Measurements from ENCODE around the gene HOXA2. TPM values are rescaled to one million over a fixed set of nuclear protein-coding genes. Genes with fewer than 3 reads are reported as not detected.

HOXA2 gene
- polyA plus RNA-seq, 2 donors = 1.8 to 2.3 TPM

GRCh38 chr7:27118580-27118979, 16.1 kb upstream of the HOXA2 start:
- Histone ChIP-seq H3K27ac (ENCODE audit: low read depth in 2 of 2, low read length in 1 of 2) (peak overlapping the region; percentile 85 to 91), H3K4me3 (ENCODE audit: low read depth in 1 of 2, low read length in 2 of 2) (peak overlapping the region in 1 of 2 donors; percentile 77), H3K36me3 (ENCODE audit: control insufficient read depth in 2 of 2, insufficient read depth in 2 of 2, low read length in 1 of 2) (no peaks in the 10 kb centered on the region), H3K4me1 (ENCODE audit: control insufficient read depth in 2 of 2, insufficient read depth in 2 of 2, low read length in 1 of 2) (peaks cover 0 to 2% of the 10 kb centered on the region in 2 donors), H3K27me3 (ENCODE audit: control insufficient read depth in 1 of 2, insufficient read depth in 2 of 2, low read length in 2 of 2) (no peaks in the 10 kb centered on the region), H3K9me3 (ENCODE audit: control insufficient read depth in 2 of 2, insufficient read depth in 1 of 2, low read depth in 1 of 2, low read length in 1 of 2) (no peaks in the 10 kb centered on the region)
- WGBS, 2 donors = 23 to 32% methylated on average over 3 of the region's 3 CpGs

DNA sequence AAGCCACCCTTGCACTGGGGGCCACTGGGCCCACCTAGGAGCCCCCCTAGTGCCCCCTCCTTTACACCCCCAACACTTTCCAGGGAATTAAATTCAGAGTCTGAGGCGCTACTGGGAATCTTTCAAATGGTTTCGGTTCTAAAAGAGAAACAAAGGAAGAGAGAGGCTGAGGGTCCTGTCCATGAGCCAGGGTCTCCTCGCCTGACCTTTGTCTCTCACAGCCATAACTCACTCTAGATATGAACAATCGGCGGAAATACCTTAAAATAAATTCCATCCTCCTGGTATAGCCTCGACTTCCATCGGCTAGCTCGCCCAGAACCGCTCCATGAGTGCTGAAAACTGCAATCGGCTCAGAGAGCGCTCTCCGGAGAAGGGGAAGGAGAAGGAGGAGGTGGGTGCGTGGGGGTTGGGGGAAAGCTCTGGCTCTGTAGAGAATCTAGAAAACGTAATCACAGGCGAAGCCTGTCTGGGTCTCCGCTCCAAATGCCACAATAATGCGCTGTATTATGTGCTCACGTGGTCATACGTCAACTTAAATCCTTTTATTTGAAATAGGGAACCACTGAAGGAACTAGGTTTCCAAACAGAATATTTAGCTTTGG, 15.5 kb upstream of the HOXA2 start:
- Histone ChIP-seq H3K27me3 (ENCODE audit: control insufficient read depth in 1 of 2, insufficient read depth in 2 of 2, low read length in 2 of 2) (no peaks in the 10 kb centered on the region), H3K4me1 (ENCODE audit: control insufficient read depth in 2 of 2, insufficient read depth in 2 of 2, low read length in 1 of 2) (peaks cover 0 to 2% of the 10 kb centered on the region in 2 donors), H3K4me3 (ENCODE audit: low read depth in 1 of 2, low read length in 2 of 2) (peak overlapping the region; percentile 42 to 77), H3K27ac (ENCODE audit: low read depth in 2 of 2, low read length in 1 of 2) (peak overlapping the region; percentile 85 to 91), H3K36me3 (ENCODE audit: control insufficient read depth in 2 of 2, insufficient read depth in 2 of 2, low read length in 1 of 2) (no peaks in the 10 kb centered on the region), H3K9me3 (ENCODE audit: control insufficient read depth in 2 of 2, insufficient read depth in 1 of 2, low read depth in 1 of 2, low read length in 1 of 2) (no peaks in the 10 kb centered on the region)
- WGBS, 2 donors = 20 to 34% methylated on average over 19 of the region's 19 CpGs

- Histone ChIP-seq H3K27me3 (ENCODE audit: control insufficient read depth in 1 of 2, insufficient read depth in 2 of 2, low read length in 2 of 2) (no peaks in the 10 kb centered on the region), H3K27ac (ENCODE audit: low read depth in 2 of 2, low read length in 1 of 2) (peak overlapping the region; percentile 85 to 91), H3K36me3 (ENCODE audit: control insufficient read depth in 2 of 2, insufficient read depth in 2 of 2, low read length in 1 of 2) (no peaks in the 10 kb centered on the region), H3K9me3 (ENCODE audit: control insufficient read depth in 2 of 2, insufficient read depth in 1 of 2, low read depth in 1 of 2, low read length in 1 of 2) (no peaks in the 10 kb centered on the region), H3K4me3 (ENCODE audit: low read depth in 1 of 2, low read length in 2 of 2) (peak overlapping the region; percentile 42 to 77), H3K4me1 (ENCODE audit: control insufficient read depth in 2 of 2, insufficient read depth in 2 of 2, low read length in 1 of 2) (peaks cover 0 to 2% of the 10 kb centered on the region in 2 donors)
- 22 to 25% methylated on average over 12 of the region's 12 CpGs for WGBS, 2 donors
Observed at GRCh38 chr7:27116962-27117886, 14.7 kb upstream of the HOXA2 start.

DNA sequence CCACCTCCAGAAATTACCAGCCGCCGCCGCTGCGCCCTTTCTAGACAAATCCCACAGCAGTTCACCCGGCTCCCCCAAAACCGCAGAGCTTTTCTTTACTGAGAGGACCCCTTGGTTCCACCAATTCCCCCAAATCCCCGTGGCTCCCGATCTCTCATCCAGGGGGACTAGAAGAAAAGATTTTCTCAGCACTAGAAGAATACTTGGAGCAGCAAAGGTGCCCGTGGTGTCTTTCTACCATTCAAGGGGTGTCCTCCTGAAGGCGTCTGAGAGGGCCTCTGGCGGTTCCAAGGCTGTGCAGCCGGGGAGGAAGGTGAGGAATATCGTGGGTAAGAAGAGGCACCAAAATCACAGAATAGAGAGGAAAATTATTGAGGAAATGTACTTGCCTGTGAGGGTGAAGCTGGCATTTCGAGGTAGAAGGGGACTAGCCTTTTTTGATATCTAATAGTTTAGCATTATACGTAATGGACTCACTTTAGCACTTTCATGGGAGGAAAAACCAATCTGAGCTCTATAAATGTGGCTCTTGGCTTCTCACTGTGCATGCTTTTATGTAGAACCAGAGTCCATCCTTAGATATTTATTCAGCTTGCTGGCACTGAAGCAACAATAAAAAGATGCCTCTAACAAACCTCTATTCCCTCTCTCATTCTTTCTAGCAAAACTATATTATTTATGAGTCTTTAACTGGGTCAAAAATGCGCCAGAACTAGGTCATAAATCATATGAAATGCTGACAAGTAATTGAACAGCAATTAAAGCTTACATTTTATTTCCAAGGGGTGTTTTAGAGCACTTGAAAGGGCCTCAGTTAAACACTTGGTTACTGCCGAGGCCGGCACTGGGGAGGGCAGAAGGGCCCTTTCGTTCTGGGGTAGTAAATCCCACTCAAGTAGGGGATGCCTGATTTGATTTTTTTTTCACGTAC, 13.8 kb upstream of the HOXA2 start:
- H3K4me3 ChIP-seq (ENCODE audit: low read depth in 1 of 2, low read length in 2 of 2) = peak overlapping the region; percentile 64 to 77

DNA sequence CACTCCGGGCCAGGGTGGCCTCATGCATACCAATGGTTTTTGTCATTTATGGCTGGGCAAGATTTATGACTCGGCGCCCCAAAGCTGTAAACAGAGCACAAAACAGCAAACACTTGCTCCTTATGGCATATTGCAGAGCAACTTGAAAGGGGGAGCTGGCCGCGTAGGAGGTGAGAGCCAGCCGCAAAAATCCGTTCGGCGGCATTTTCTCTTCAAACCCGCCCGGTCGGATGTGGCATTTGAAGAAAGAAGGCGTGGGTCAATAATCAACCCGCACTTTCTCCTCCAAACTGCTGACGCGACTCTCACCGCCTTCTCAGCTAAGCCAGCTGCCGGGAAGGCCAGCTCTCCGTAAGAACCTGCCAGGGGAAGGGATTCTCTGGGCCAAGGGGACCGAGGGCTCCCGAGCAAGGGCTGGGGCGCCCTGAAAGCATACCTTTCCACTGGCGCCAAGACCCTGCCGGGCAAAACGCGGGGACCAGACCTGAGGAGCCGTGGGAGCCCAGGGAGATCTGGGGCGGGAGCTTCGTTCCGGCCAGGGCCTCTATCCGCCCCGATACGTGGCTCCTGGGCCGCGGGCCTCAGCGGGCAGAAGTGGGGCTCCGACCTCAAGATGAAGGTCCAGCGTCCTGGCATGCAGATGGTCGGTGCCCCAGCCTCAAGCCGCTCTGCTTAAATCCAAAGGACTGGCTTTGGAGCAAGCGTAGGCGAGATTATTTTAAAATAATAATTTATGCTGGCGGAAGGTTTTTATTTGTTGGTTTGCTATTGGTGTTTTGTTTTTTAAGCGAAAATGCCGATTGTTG, 12.9 kb upstream of the HOXA2 start:
- H3K36me3 ChIP-seq (ENCODE audit: control insufficient read depth in 2 of 2, insufficient read depth in 2 of 2, low read length in 1 of 2) = no peaks in the 10 kb centered on the region
- H3K4me1 ChIP-seq (ENCODE audit: control insufficient read depth in 2 of 2, insufficient read depth in 2 of 2, low read length in 1 of 2) = peaks cover 0 to 2% of the 10 kb centered on the region in 2 donors
- peak overlapping the region; percentile 64 to 77 for H3K4me3 ChIP-seq (ENCODE audit: low read depth in 1 of 2, low read length in 2 of 2)
- no peaks in the 10 kb centered on the region for H3K27me3 ChIP-seq (ENCODE audit: control insufficient read depth in 1 of 2, insufficient read depth in 2 of 2, low read length in 2 of 2)
- H3K27ac ChIP-seq (ENCODE audit: low read depth in 2 of 2, low read length in 1 of 2) = peak overlapping the region; percentile 91 to 97
- H3K9me3 ChIP-seq (ENCODE audit: control insufficient read depth in 2 of 2, insufficient read depth in 1 of 2, low read depth in 1 of 2, low read length in 1 of 2) = no peaks in the 10 kb centered on the region
- WGBS, 2 donors = 22% methylated on average over 45 of the region's 45 CpGs

More for the DNA sequence above, 13.8 kb upstream of the HOXA2 start:
- Histone ChIP-seq H3K27ac (ENCODE audit: low read depth in 2 of 2, low read length in 1 of 2) (peak overlapping the region; percentile 91 to 97), H3K4me1 (ENCODE audit: control insufficient read depth in 2 of 2, insufficient read depth in 2 of 2, low read length in 1 of 2) (peaks cover 0 to 2% of the 10 kb centered on the region in 2 donors), H3K36me3 (ENCODE audit: control insufficient read depth in 2 of 2, insufficient read depth in 2 of 2, low read length in 1 of 2) (no peaks in the 10 kb centered on the region), H3K27me3 (ENCODE audit: control insufficient read depth in 1 of 2, insufficient read depth in 2 of 2, low read length in 2 of 2) (no peaks in the 10 kb centered on the region), H3K9me3 (ENCODE audit: control insufficient read depth in 2 of 2, insufficient read depth in 1 of 2, low read depth in 1 of 2, low read length in 1 of 2) (no peaks in the 10 kb centered on the region)
- 20 to 32% methylated on average over 20 of the region's 20 CpGs for WGBS, 2 donors

GRCh38 chr7:27114881-27115220, 12.4 kb upstream of the HOXA2 start:
- peaks cover 2 to 3% of the 10 kb centered on the region in 2 donors for H3K4me1 ChIP-seq (ENCODE audit: control insufficient read depth in 2 of 2, insufficient read depth in 2 of 2, low read length in 1 of 2)
- H3K9me3 ChIP-seq (ENCODE audit: control insufficient read depth in 2 of 2, insufficient read depth in 1 of 2, low read depth in 1 of 2, low read length in 1 of 2) = no peaks in the 10 kb centered on the region
- peak overlapping the region; percentile 91 to 97 for H3K27ac ChIP-seq (ENCODE audit: low read depth in 2 of 2, low read length in 1 of 2)
- peak overlapping the region; percentile 64 to 77 for H3K4me3 ChIP-seq (ENCODE audit: low read depth in 1 of 2, low read length in 2 of 2)
- 23 to 32% methylated on average over 6 of the region's 6 CpGs for WGBS, 2 donors
- no peaks in the 10 kb centered on the region for H3K27me3 ChIP-seq (ENCODE audit: control insufficient read depth in 1 of 2, insufficient read depth in 2 of 2, low read length in 2 of 2)
- H3K36me3 ChIP-seq (ENCODE audit: control insufficient read depth in 2 of 2, insufficient read depth in 2 of 2, low read length in 1 of 2) = no peaks in the 10 kb centered on the region

GRCh38 chr7:27113991-27114769, 11.7 kb upstream of the HOXA2 start:
- Histone ChIP-seq H3K4me3 (ENCODE audit: low read depth in 1 of 2, low read length in 2 of 2) (peak overlapping the region; percentile 72 to 77), H3K27ac (ENCODE audit: low read depth in 2 of 2, low read length in 1 of 2) (peak overlapping the region; percentile 99), H3K27me3 (ENCODE audit: control insufficient read depth in 1 of 2, insufficient read depth in 2 of 2, low read length in 2 of 2) (no peaks in the 10 kb centered on the region), H3K9me3 (ENCODE audit: control insufficient read depth in 2 of 2, insufficient read depth in 1 of 2, low read depth in 1 of 2, low read length in 1 of 2) (no peaks in the 10 kb centered on the region), H3K36me3 (ENCODE audit: control insufficient read depth in 2 of 2, insufficient read depth in 2 of 2, low read length in 1 of 2) (no peaks in the 10 kb centered on the region), H3K4me1 (ENCODE audit: control insufficient read depth in 2 of 2, insufficient read depth in 2 of 2, low read length in 1 of 2) (peaks cover 2 to 8% of the 10 kb centered on the region in 2 donors)
- 20 to 22% methylated on average over 23 to 25 of the region's 26 CpGs for WGBS, 2 donors

Measured in esophagus (tissue), 2 donors.